Transverse colon (tissue), 4 donors: Measurements from ENCODE around the gene HLA-E.

ENCODE experiments used
- CTCF ChIP-seq, 5 experiments: fragments of 200-600 bp in 3 of 5; fragments of 450-650 bp in 2 of 5; sonication (generic) in 3 of 5; IDR thresholded peaks; 1 replicate in 2 of 5; 2 replicates in 3 of 5; pipeline ENCODE4 v1.5.1; 2016 to 2017; ENCODE audit warnings: antibody characterized with exemption in 5 of 5, inconsistent platforms in 3 of 5, mild to moderate bottlenecking in 2 of 5, moderate library complexity in 1 of 5
- POLR2A ChIP-seq: fragments of 450-650 bp; IDR thresholded peaks from one replicate; pipeline ENCODE4 v1.6.1; 2016; ENCODE audit warnings: antibody characterized with exemption, mild to moderate bottlenecking, moderate library complexity
- POLR2AphosphoS5 ChIP-seq, 3 donors: sonication (generic); formaldehyde crosslinking; IDR thresholded peaks; one replicate each; pipeline ENCODE4 v1.6.1; 2016; ENCODE audit warnings: antibody characterized with exemption in 3 of 3

- TF ChIP-seq CTCF (IDR thresholded peaks at IDR 0.05) (peak; percentile 94 to 98 (median 97)), POLR2AphosphoS5 (IDR thresholded peaks at IDR 0.05) (peak in 1 of 3 donors; percentile 27), POLR2A (no peak)
Measured at GRCh38 chr6:30541515-30542403, 52.5 kb downstream of the HLA-E start.
